HepG2 (cell line): ENCODE results near the gene COMMD10. TPM values are rescaled to one million over a fixed set of nuclear protein-coding genes. Genes with fewer than 3 reads are reported as not detected.

Source experiments
- ATAC-seq: fragments of 200-7000 bp; cut with Tn5 transposase; 3 replicates; pipeline ENCODE4 v1.9.1; 2020; ENCODE audit warnings: mild to moderate bottlenecking, moderate library complexity
- BruUV-seq: library from RNA; stranded (reverse); fragments of 400-500 nt; replicated peaks from 2 replicates; lab custom pipeline; 2021; lab: Mats Ljungman, UMichigan
- CTCF ChIA-PET: fragments of 300-600 bp; formaldehyde crosslinking; extraction: SDS; loops from one replicate; lab custom pipeline; 2021; ENCODE audit warnings: low total read pairs, inconsistent platforms, low intra/inter-chr PET ratio; lab: Yijun Ruan, JAX
- POLR2A ChIA-PET: fragments of 350-600 bp; sonication (Branson Sonifier 250); formaldehyde crosslinking; loops from one replicate; lab custom pipeline; 2020; ENCODE audit warnings: antibody characterized with exemption, inconsistent platforms; lab: Yijun Ruan, JAX
- DNase-seq: peaks from one replicate; pipeline ENCODE4 v3.0.0-alpha.2; 2015; ENCODE audit warnings: low spot score
- FAIRE-seq: peaks from 3 replicates; lab custom pipeline; 2011; peaks lifted over from hg19 to GRCh38; lab: Jason Lieb, UNC
- H2AFZ ChIP-seq: one replicate; pipeline ENCODE4 v1.6.1; 2011; ENCODE audit warnings: low read length, inconsistent platforms
- H3K27ac ChIP-seq: fragments of 300-600 bp; 3 replicates; pipeline ENCODE4 v1.8.0; 2011; ENCODE audit warnings: mixed run types, mild to moderate bottlenecking, mixed read lengths, low read length, inconsistent platforms; ENCODE audit not compliant: insufficient read depth; ENCODE audit errors: extremely low read length
- H3K27me3 ChIP-seq, 2 experiments: fragments of 200-600 bp in 1 of 2; 2 replicates in 1 of 2; 3 replicates in 1 of 2; pipeline versions ENCODE4 v1.6.0 to v1.8.0; 2011; ENCODE audit warnings: low read length in 2 of 2, mild to moderate bottlenecking in 2 of 2, moderate library complexity in 2 of 2, inconsistent platforms in 1 of 2; ENCODE audit not compliant: insufficient read depth in 2 of 2, control insufficient read depth in 1 of 2
- H3K36me3 ChIP-seq, 2 experiments: fragments of 200-600 bp in 1 of 2; replicated peaks in 1 of 2; 2 replicates in 1 of 2; 3 replicates in 1 of 2; pipeline versions ENCODE4 v1.5.1 to v1.8.0; 2011; ENCODE audit warnings: low read length in 2 of 2, inconsistent platforms in 1 of 2; ENCODE audit not compliant: insufficient read depth in 2 of 2, control insufficient read depth in 1 of 2
- H3K4me1 ChIP-seq: 2 replicates; pipeline ENCODE4 v1.5.1; 2012; ENCODE audit warnings: low read length, inconsistent platforms; ENCODE audit not compliant: insufficient read depth
- H3K4me2 ChIP-seq: 2 replicates; pipeline ENCODE4 v1.6.0; 2011; ENCODE audit warnings: low read depth, low read length, inconsistent platforms
- H3K4me3 ChIP-seq, 3 experiments: fragments of 200-600 bp in 1 of 3; sonication (generic), shearing (Covaris generic) in 1 of 3; replicated peaks in 1 of 3; 2 replicates each; pipeline ENCODE4 v1.5.1; 2011 to 2016; ENCODE audit warnings: low read length in 3 of 3, inconsistent platforms in 2 of 3, low read depth in 2 of 3, mild to moderate bottlenecking in 2 of 3, control low read depth in 1 of 3, mixed read lengths in 1 of 3; ENCODE audit not compliant: insufficient read depth in 1 of 3
- H3K79me2 ChIP-seq: one replicate; pipeline ENCODE4 v1.6.1; 2011; ENCODE audit warnings: low read length, inconsistent platforms; ENCODE audit not compliant: insufficient read depth
- H3K9ac ChIP-seq: 2 replicates; pipeline ENCODE4 v1.6.0; 2011; ENCODE audit warnings: mild to moderate bottlenecking, low read depth, low read length, inconsistent platforms; ENCODE audit not compliant: insufficient read depth
- H3K9me3 ChIP-seq: 2 replicates; pipeline ENCODE4 v1.5.1; 2012; ENCODE audit warnings: mild to moderate bottlenecking, low read length
- H4K20me1 ChIP-seq: 2 replicates; pipeline ENCODE4 v1.6.0; 2011; ENCODE audit warnings: inconsistent platforms, mild to moderate bottlenecking, low read length, moderate library complexity; ENCODE audit not compliant: insufficient read depth
- ELF3 ChIP-seq: IDR thresholded peaks from 2 replicates; pipeline ENCODE4 v1.6.1; 2016; ENCODE audit warnings: missing genetic modification reagents, missing compliant biosample characterization
- HOXA5 ChIP-seq: sonication (generic); formaldehyde crosslinking; IDR thresholded peaks from 2 replicates; pipeline ENCODE4 v1.4.0; 2020; ENCODE audit warnings: missing genetic modification reagents
- HOXD1 ChIP-seq: sonication (generic); formaldehyde crosslinking; IDR thresholded peaks from 2 replicates; pipeline ENCODE4 v1.5.0; 2020; ENCODE audit warnings: missing genetic modification reagents
- KLF11 ChIP-seq: IDR thresholded peaks from 2 replicates; pipeline ENCODE4 v1.6.1; 2016; ENCODE audit warnings: missing compliant biosample characterization
- MTF1 ChIP-seq: sonication (generic); formaldehyde crosslinking; IDR thresholded peaks from 2 replicates; pipeline ENCODE4 v1.5.0; 2020; ENCODE audit warnings: missing genetic modification reagents
- RORA ChIP-seq: sonication (generic); formaldehyde crosslinking; IDR thresholded peaks from 2 replicates; pipeline ENCODE4 v1.5.0; 2020; ENCODE audit warnings: mild to moderate bottlenecking, missing genetic modification reagents, moderate library complexity
- TAF1 ChIP-seq: sonication (generic); formaldehyde crosslinking; IDR thresholded peaks from 2 replicates; pipeline ENCODE4 v1.4.0; 2020; ENCODE audit warnings: missing genetic modification reagents
- ZFP90 ChIP-seq: sonication (generic); formaldehyde crosslinking; IDR thresholded peaks from 2 replicates; pipeline ENCODE4 v1.8.0; 2022; ENCODE audit warnings: missing genetic modification reagents, mild to moderate bottlenecking, inconsistent platforms, borderline replicate concordance
- ZNF326 ChIP-seq: sonication (generic); formaldehyde crosslinking; IDR thresholded peaks from 2 replicates; pipeline ENCODE4 v1.4.0; 2020; ENCODE audit warnings: missing genetic modification reagents, borderline replicate concordance
- ZNF329 ChIP-seq: sonication (generic); formaldehyde crosslinking; IDR thresholded peaks from 2 replicates; pipeline ENCODE4 v1.9.0; 2021; ENCODE audit warnings: low read depth, mild to moderate bottlenecking, missing genetic modification reagents
- ZNF512B ChIP-seq: sonication (generic); formaldehyde crosslinking; IDR thresholded peaks from 2 replicates; pipeline ENCODE4 v1.5.1; 2020; ENCODE audit warnings: missing genetic modification reagents, mild to moderate bottlenecking, borderline replicate concordance
- ZNF619 ChIP-seq: sonication (generic); formaldehyde crosslinking; IDR thresholded peaks from 2 replicates; pipeline ENCODE4 v1.4.0; 2020; ENCODE audit warnings: mild to moderate bottlenecking, missing genetic modification reagents
- ZNF891 ChIP-seq: sonication (generic); formaldehyde crosslinking; IDR thresholded peaks from 2 replicates; pipeline ENCODE4 v1.5.0; 2020; ENCODE audit warnings: mild to moderate bottlenecking, missing genetic modification reagents
- WGBS: methylation state at CpG from one replicate; pipeline ENCODE4 v1.1.6; 2017; ENCODE audit warnings: low lambda C conversion rate; 5-methylcytosine and 5-hydroxymethylcytosine counted together
- in situ Hi-C: cut with HindIII; loops from 2 replicates; pipeline ENCODE4 v1.10.0; 2017; ENCODE audit warnings: low pct_unique_long_range_greater_than_20kb; ENCODE audit not compliant: extremely low pct_ligation_motif_present
- intact Hi-C: fragments of 100-400 bp; cut with micrococcal nuclease; formaldehyde crosslinking; loops from one replicate; pipeline ENCODE4 v1.10.0; 2022; ENCODE audit not compliant: unreplicated experiment
- polyA plus RNA-seq, 8 experiments: library from polyadenylated mRNA; depleted of rRNA in 3 of 8; stranded (reverse) in 7 of 8; unstranded in 1 of 8; fragments of >200 nt; fragmentation: Illumina TruSeq in 4 of 8; extraction: Trizol in 4 of 8; gene quantifications; 2 replicates each; pipeline versions ENCODE4 v1.2.1 to v1.2.3, GENCODE V29; 2011 to 2016; ENCODE audit warnings: low read depth in 4 of 8, missing spikeins in 1 of 8, mixed read lengths in 1 of 8; ENCODE audit not compliant: insufficient read depth in 1 of 8
- total RNA-seq, 5 experiments: library from RNA; depleted of rRNA; stranded (reverse); fragments of >200 nt; fragmentation: Illumina TruSeq; extraction: Trizol; gene quantifications; 2 replicates each; pipeline ENCODE4 v1.2.3, GENCODE V29; 2016; ENCODE audit warnings: low read depth in 1 of 5
- TF ChIP-seq, protein P1 (sequence below): IDR thresholded peaks from 2 replicates; pipeline ENCODE4 v1.6.1; 2016; ENCODE audit warnings: missing genetic modification reagents, missing compliant biosample characterization
- TF ChIP-seq, protein P2 (sequence below): sonication (generic); formaldehyde crosslinking; conservative IDR thresholded peaks from 2 replicates; pipeline ENCODE4 v1.4.0; 2020; ENCODE audit warnings: missing genetic modification reagents

COMMD10 gene
- total and polyA plus RNA-seq, 2 of the 13 experiments (the other 11 are each of a cell fraction or from before 2014, with no cell fraction given): 16.9 to 39.3 TPM

GRCh38 chr5:116234681-116235080 is 149.9 kb downstream of the COMMD10 start:
- BruUV-seq: no TSS peak
- H3K36me3 ChIP-seq: no peaks in the 10 kb centered on the region
- H3K9me3 ChIP-seq: no peaks in the 10 kb centered on the region
- H3K4me2 ChIP-seq: no peak overlapping the region
- DNase-seq (no peak), FAIRE-seq (no peak), ATAC-seq (no peak)
- ChIA-PET CTCF (no interaction called here), POLR2A (no interaction called here)
- no peak overlapping the region for H2AFZ ChIP-seq
- H3K27me3 ChIP-seq: no peaks in the 10 kb centered on the region
- H3K4me3 ChIP-seq: no peak overlapping the region
- in situ Hi-C loops: no loop called here
- 95% methylated on average over 7 of the region's 7 CpGs for WGBS
- TF ChIP-seq RORA (CRISPR knock-in tag): no peak
- no peak for TF ChIP-seq HOXD1 (CRISPR knock-in tag)
- TF ChIP-seq TAF1: no peak
- no peak for TF ChIP-seq ELF3 (CRISPR knock-in tag)
- no peak for TF ChIP-seq HOXA5 (CRISPR knock-in tag)
- TF ChIP-seq, protein P1, sequence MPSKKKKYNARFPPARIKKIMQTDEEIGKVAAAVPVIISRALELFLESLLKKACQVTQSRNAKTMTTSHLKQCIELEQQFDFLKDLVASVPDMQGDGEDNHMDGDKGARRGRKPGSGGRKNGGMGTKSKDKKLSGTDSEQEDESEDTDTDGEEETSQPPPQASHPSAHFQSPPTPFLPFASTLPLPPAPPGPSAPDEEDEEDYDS (CRISPR knock-in tag): no peak
- H3K27ac ChIP-seq: no peak overlapping the region
- H4K20me1 ChIP-seq: no peaks in the 10 kb centered on the region
- H3K4me1 ChIP-seq: peaks cover 9% of the 10 kb centered on the region
- intact Hi-C loops: no loop called here
- H3K79me2 ChIP-seq: no peaks in the 10 kb centered on the region
- no peak overlapping the region for H3K9ac ChIP-seq

DNA sequence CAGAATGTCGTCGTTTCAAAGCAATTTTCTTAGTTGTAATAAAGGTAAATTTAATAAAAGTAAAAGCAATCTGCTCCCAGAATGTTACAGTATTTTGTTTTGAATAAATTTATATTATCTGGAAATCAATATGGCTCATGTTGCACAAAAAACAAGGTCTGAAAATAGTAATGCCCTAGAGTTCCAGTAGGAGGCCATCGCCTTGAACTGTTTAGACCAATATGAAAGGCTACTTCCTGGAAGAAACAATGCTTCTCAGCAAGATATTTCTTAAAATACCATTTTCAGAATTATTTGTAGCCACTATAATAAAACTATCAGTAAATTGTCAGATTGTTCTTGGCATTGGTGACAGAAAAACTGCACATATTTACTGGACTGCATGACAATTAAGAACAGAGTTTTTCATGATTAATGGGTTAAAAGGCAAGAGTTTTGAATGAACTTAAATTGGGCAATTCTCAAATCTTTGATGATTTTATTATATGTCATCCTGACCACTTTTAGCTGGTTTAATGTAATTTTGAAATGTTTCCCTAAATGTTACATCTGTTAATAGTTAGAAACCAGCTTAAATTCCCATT is 153.2 kb downstream of the COMMD10 start:
- CTCF ChIA-PET: no interaction called here
- TF ChIP-seq KLF11 (CRISPR knock-in tag) (no peak), ZNF326 (CRISPR knock-in tag) (no peak), ZNF512B (CRISPR knock-in tag) (no peak), ZNF891 (CRISPR knock-in tag) (no peak), ZFP90 (CRISPR knock-in tag) (no peak), MTF1 (no peak), ZNF329 (CRISPR knock-in tag) (no peak), ZNF619 (CRISPR knock-in tag) (no peak)
- TF ChIP-seq, protein P2, sequence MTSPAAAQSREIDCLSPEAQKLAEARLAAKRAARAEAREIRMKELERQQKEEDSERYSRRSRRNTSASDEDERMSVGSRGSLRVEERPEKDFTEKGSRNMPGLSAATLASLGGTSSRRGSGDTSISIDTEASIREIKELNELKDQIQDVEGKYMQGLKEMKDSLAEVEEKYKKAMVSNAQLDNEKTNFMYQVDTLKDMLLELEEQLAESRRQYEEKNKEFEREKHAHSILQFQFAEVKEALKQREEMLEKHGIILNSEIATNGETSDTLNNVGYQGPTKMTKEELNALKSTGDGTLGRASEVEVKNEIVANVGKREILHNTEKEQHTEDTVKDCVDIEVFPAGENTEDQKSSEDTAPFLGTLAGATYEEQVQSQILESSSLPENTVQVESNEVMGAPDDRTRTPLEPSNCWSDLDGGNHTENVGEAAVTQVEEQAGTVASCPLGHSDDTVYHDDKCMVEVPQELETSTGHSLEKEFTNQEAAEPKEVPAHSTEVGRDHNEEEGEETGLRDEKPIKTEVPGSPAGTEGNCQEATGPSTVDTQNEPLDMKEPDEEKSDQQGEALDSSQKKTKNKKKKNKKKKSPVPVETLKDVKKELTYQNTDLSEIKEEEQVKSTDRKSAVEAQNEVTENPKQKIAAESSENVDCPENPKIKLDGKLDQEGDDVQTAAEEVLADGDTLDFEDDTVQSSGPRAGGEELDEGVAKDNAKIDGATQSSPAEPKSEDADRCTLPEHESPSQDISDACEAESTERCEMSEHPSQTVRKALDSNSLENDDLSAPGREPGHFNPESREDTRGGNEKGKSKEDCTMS (CRISPR knock-in tag): no peak

More for the DNA sequence above, 153.2 kb downstream of the COMMD10 start:
- no peak overlapping the region for H3K9ac ChIP-seq
- no peaks in the 10 kb centered on the region for H3K27me3 ChIP-seq
- ATAC-seq (no peak), FAIRE-seq (no peak), DNase-seq (no peak)
- POLR2A ChIA-PET: no interaction called here
- no peak overlapping the region for H2AFZ ChIP-seq
- no peak overlapping the region for H3K4me3 ChIP-seq
- H3K4me1 ChIP-seq: no peaks in the 10 kb centered on the region
- H3K9me3 ChIP-seq: no peaks in the 10 kb centered on the region
- no peaks in the 10 kb centered on the region for H3K79me2 ChIP-seq
- H3K4me2 ChIP-seq: no peak overlapping the region
- no peaks in the 10 kb centered on the region for H4K20me1 ChIP-seq
- intact Hi-C loops (no loop called here), in situ Hi-C loops (no loop called here)
- H3K27ac ChIP-seq: no peak overlapping the region
- BruUV-seq: no TSS peak
- 98% methylated on average over 3 of the region's 3 CpGs for WGBS
- no peaks in the 10 kb centered on the region for H3K36me3 ChIP-seq
